Dedifferentiated amniotic fluid mesenchymal stem cell (primary cell): ENCODE results near the gene ZFAND2B.
"Not testable (repeated sequence)": the region's sequence is repeated elsewhere in the genome, so short reads cannot be mapped to it uniquely, and the experiment has no call there.

ENCODE experiments used
- DNase-seq: peaks from one replicate; pipeline ENCODE4 v3.0.0-alpha.2; 2016; ENCODE audit errors: extremely low spot score

Gene ZFAND2B

GRCh38 chr2:219250049-219250781 is 43.6 kb downstream of the ZFAND2B start:
- DNase-seq = no peak

DNA sequence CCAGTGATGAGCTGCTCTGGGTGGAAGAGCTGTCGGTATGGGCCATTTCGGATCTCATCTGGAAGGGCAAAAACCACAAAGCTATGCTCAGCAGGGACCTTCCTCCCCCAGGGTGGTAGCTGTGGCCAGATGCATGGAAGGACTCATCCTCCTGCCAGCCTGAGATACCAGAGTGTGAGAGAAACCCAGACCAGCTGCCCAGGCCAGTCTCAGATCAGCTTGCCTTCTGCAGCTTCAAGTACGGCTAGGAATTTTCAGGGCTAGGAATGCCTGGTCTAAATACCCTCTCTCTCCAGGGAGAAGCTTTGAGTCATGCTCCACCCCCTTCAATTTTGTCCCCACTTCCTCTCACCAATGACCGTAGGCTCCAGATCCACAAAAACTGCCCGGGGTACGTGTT is 45.1 kb downstream of the ZFAND2B start:
- DNase-seq = no peak

GRCh38 chr2:219252084-219252483 is 45.5 kb downstream of the ZFAND2B start:
- no peak for DNase-seq

GRCh38 chr2:219252570-219252899 is 46.0 kb downstream of the ZFAND2B start:
- DNase-seq = no peak

GRCh38 chr2:219252900-219253752 is 46.5 kb downstream of the ZFAND2B start, which contains the start of gene TUBA4B:
Gene TUBA4B, plus strand, starts transcription at chr2:219253243. Its CDS starts 165 bp downstream, at chr2:219253408.
- DNase-seq = no peak

- DNase-seq = no peak
Observed at GRCh38 chr2:219253753-219254589, 47.4 kb downstream of the ZFAND2B start, which contains the start of gene TUBA4A. Gene TUBA4A, minus strand, starts transcription at chr2:219253918. Its CDS starts 60 bp downstream, at chr2:219253858.

DNA sequence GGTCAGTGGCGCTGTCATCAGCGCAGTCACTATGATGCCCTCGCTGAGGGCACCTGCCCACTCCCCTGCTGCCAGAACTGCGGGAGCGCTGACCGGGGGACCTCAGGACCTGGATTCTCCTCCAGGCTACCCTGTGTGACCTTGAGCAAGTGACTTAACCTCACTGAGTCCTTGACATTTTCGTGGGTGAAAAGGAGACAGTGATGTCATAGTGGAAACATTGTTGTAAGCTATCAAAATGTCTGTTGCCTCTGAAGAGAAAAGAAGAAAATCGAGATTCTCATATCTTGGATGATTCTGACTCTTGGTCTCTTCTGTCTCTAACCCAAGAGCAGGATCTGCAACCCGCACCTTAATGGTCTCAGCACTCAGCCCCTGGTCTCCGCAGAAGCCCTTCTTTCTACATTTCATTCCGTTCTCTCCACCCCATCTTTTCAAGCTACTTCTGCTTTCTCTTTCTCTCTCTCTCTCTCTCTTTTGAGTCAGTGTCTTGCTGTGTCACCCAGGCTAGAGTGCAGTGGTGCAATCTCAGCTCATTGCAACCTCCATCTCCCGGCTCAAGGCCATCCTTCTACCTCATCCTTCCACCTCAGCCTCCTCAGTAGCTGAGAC is 48.1 kb downstream of the ZFAND2B start:
- DNase-seq = no peak

DNA sequence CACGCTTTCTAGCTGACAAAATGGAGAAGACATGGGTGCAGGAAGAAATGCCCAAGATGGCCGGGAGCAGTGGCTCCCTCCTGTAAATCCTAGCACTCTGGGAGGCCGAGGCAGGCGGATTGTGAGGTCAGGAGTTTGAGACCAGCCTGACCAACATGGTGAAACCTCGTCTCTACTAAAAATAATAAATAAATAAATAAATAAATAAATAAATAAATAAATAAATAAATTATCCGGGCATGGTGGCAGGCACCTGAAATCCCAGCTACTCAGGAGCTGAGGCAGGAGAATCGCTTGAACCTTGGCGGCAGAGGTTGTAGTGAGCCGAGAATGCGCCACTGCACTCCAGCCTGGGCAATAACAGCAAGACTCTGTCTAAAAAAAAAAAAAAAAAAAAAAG is 52.4 kb downstream of the ZFAND2B start:
- DNase-seq = not testable (repeated sequence)
